ENCODE data around the gene PLEKHM3. TPM values are rescaled to one million over a fixed set of nuclear protein-coding genes. Genes with fewer than 3 reads are reported as not detected.

PLEKHM3 gene
- total and polyA plus RNA-seq, 2 experiments from 2014 or later, result 3.9 to 8.8 TPM

GRCh38 chr2:208042450-208042849 lies 17.1 kb upstream of the PLEKHM3 start (continued):
- TF ChIP-seq ZNF462 (CRISPR knock-in tag; IDR thresholded peaks at IDR 0.05), result no peak
- TF ChIP-seq ETS1 (IDR thresholded peaks at IDR 0.05), result no peak
- no peak for TF ChIP-seq EZH2 (IDR thresholded peaks at IDR 0.05; ENCODE audit: low read depth, unreplicated experiment)
- no peak for TF ChIP-seq JUNB (IDR thresholded peaks at IDR 0.05; ENCODE audit: unreplicated experiment)

GRCh38 chr2:208042041-208042440 lies 16.7 kb upstream of the PLEKHM3 start:
- Histone ChIP-seq H4K20me1 (replicated peaks; ENCODE audit: insufficient read depth) (no peaks in the 10 kb centered on the region), H3K36me3 (ENCODE audit: insufficient read depth) (no peaks in the 10 kb centered on the region), H3K9me2 (ENCODE audit: insufficient read depth) (no peaks in the 10 kb centered on the region), H3F3A (replicated peaks; ENCODE audit: low read depth) (no peaks in the 10 kb centered on the region), H3K4me2 (no peak overlapping the region), H3K27ac (ENCODE audit: low read depth) (no peak overlapping the region), H3K4me1 (ENCODE audit: insufficient read depth) (peaks cover 14% of the 10 kb centered on the region), H3K27me3 (ENCODE audit: insufficient read depth) (no peaks in the 10 kb centered on the region), H3K79me2 (replicated peaks; ENCODE audit: insufficient read depth) (no peaks in the 10 kb centered on the region), H2AFZ (no peak overlapping the region), H3K4me3 (no peak overlapping the region)
- Mint-ChIP-seq H3K36me3 (ENCODE audit: low read depth) (no peaks in the 10 kb centered on the region), H3K27ac (no peak overlapping the region), H3K27me3 (ENCODE audit: insufficient read depth, low read depth, poor library complexity) (peaks cover 2% of the 10 kb centered on the region), H3K4me1 (peaks cover 22% of the 10 kb centered on the region), H3K9me3 (no peaks in the 10 kb centered on the region), H3K4me3 (no peak overlapping the region)
- DNase-seq (ENCODE audit: low spot score) (no peak), ATAC-seq (no peak)
- TF ChIP-seq CREB1 (CRISPR knock-in tag; IDR thresholded peaks at IDR 0.05; ENCODE audit: low read depth), result no peak
- no peak for TF ChIP-seq JUNB (IDR thresholded peaks at IDR 0.05; ENCODE audit: unreplicated experiment)
- no peak for TF ChIP-seq ZNF331 (CRISPR knock-in tag; IDR thresholded peaks at IDR 0.05; ENCODE audit: low read depth)
- TF ChIP-seq NANOG (IDR thresholded peaks at IDR 0.05; ENCODE audit: borderline replicate concordance), result no peak
- no peak for TF ChIP-seq POLR2AphosphoS5 (IDR thresholded peaks at IDR 0.05; ENCODE audit: low read depth)
- no peak for TF ChIP-seq EZH2phosphoT487 (IDR thresholded peaks at IDR 0.05; ENCODE audit: unreplicated experiment)
- TF ChIP-seq ETS1 (IDR thresholded peaks at IDR 0.05), result no peak
- TF ChIP-seq ZNF114 (CRISPR knock-in tag; IDR thresholded peaks at IDR 0.05), result no peak
- no peak for TF ChIP-seq REST (IDR thresholded peaks at IDR 0.05; ENCODE audit: unreplicated experiment)

Measured in GM23338 (cell line).